HepG2 (cell line): ENCODE results near the gene KCNK7. TPM values are rescaled to one million over a fixed set of nuclear protein-coding genes. Genes with fewer than 3 reads are reported as not detected.

Experiments used
- ATAC-seq: fragments of 200-7000 bp; cut with Tn5 transposase; 3 replicates; pipeline ENCODE4 v1.9.1; 2020; ENCODE audit warnings: mild to moderate bottlenecking, moderate library complexity
- BruUV-seq: library from RNA; stranded (reverse); fragments of 400-500 nt; replicated peaks from 2 replicates; lab custom pipeline; 2021; lab: Mats Ljungman, UMichigan
- CTCF ChIA-PET: fragments of 300-600 bp; formaldehyde crosslinking; extraction: SDS; loops from one replicate; lab custom pipeline; 2021; ENCODE audit warnings: low total read pairs, inconsistent platforms, low intra/inter-chr PET ratio; lab: Yijun Ruan, JAX
- POLR2A ChIA-PET: fragments of 350-600 bp; sonication (Branson Sonifier 250); formaldehyde crosslinking; loops from one replicate; lab custom pipeline; 2020; ENCODE audit warnings: antibody characterized with exemption, inconsistent platforms; lab: Yijun Ruan, JAX
- DNase-seq: peaks from one replicate; pipeline ENCODE4 v3.0.0-alpha.2; 2015; ENCODE audit warnings: low spot score
- FAIRE-seq: peaks from 3 replicates; lab custom pipeline; 2011; peaks lifted over from hg19 to GRCh38; lab: Jason Lieb, UNC
- H2AFZ ChIP-seq: one replicate; pipeline ENCODE4 v1.6.1; 2011; ENCODE audit warnings: low read length, inconsistent platforms
- H3K27ac ChIP-seq: fragments of 300-600 bp; 3 replicates; pipeline ENCODE4 v1.8.0; 2011; ENCODE audit warnings: mixed run types, mild to moderate bottlenecking, mixed read lengths, low read length, inconsistent platforms; ENCODE audit not compliant: insufficient read depth; ENCODE audit errors: extremely low read length
- H3K27me3 ChIP-seq, 2 experiments: fragments of 200-600 bp in 1 of 2; 2 replicates in 1 of 2; 3 replicates in 1 of 2; pipeline versions ENCODE4 v1.6.0 to v1.8.0; 2011; ENCODE audit warnings: low read length in 2 of 2, mild to moderate bottlenecking in 2 of 2, moderate library complexity in 2 of 2, inconsistent platforms in 1 of 2; ENCODE audit not compliant: insufficient read depth in 2 of 2, control insufficient read depth in 1 of 2
- H3K36me3 ChIP-seq, 2 experiments: fragments of 200-600 bp in 1 of 2; replicated peaks in 1 of 2; 2 replicates in 1 of 2; 3 replicates in 1 of 2; pipeline versions ENCODE4 v1.5.1 to v1.8.0; 2011; ENCODE audit warnings: low read length in 2 of 2, inconsistent platforms in 1 of 2; ENCODE audit not compliant: insufficient read depth in 2 of 2, control insufficient read depth in 1 of 2
- H3K4me1 ChIP-seq: 2 replicates; pipeline ENCODE4 v1.5.1; 2012; ENCODE audit warnings: low read length, inconsistent platforms; ENCODE audit not compliant: insufficient read depth
- H3K4me2 ChIP-seq: 2 replicates; pipeline ENCODE4 v1.6.0; 2011; ENCODE audit warnings: low read depth, low read length, inconsistent platforms
- H3K4me3 ChIP-seq, 3 experiments: fragments of 200-600 bp in 1 of 3; sonication (generic), shearing (Covaris generic) in 1 of 3; replicated peaks in 1 of 3; 2 replicates each; pipeline ENCODE4 v1.5.1; 2011 to 2016; ENCODE audit warnings: low read length in 3 of 3, inconsistent platforms in 2 of 3, low read depth in 2 of 3, mild to moderate bottlenecking in 2 of 3, control low read depth in 1 of 3, mixed read lengths in 1 of 3; ENCODE audit not compliant: insufficient read depth in 1 of 3
- H3K79me2 ChIP-seq: one replicate; pipeline ENCODE4 v1.6.1; 2011; ENCODE audit warnings: low read length, inconsistent platforms; ENCODE audit not compliant: insufficient read depth
- H3K9ac ChIP-seq: 2 replicates; pipeline ENCODE4 v1.6.0; 2011; ENCODE audit warnings: mild to moderate bottlenecking, low read depth, low read length, inconsistent platforms; ENCODE audit not compliant: insufficient read depth
- H3K9me3 ChIP-seq: 2 replicates; pipeline ENCODE4 v1.5.1; 2012; ENCODE audit warnings: mild to moderate bottlenecking, low read length
- H4K20me1 ChIP-seq: 2 replicates; pipeline ENCODE4 v1.6.0; 2011; ENCODE audit warnings: inconsistent platforms, mild to moderate bottlenecking, low read length, moderate library complexity; ENCODE audit not compliant: insufficient read depth
- FOXP1 ChIP-seq, 2 experiments: fragments of 450-650 bp in 1 of 2; IDR thresholded peaks; 2 replicates each; pipeline ENCODE4 v1.6.1; 2017 to 2018; ENCODE audit warnings: antibody characterized with exemption in 1 of 2
- IKZF1 ChIP-seq: fragments of 450-650 bp; IDR thresholded peaks from 2 replicates; pipeline ENCODE4 v1.7.1; 2016
- MXI1 ChIP-seq: IDR thresholded peaks from 3 replicates; pipeline ENCODE4 v1.6.1; 2012; ENCODE audit warnings: low read depth, low read length, inconsistent platforms, borderline replicate concordance
- NR2F6 ChIP-seq, 2 experiments: IDR thresholded peaks; 2 replicates each; pipeline ENCODE4 v1.6.1; 2016; ENCODE audit warnings: antibody characterized with exemption in 1 of 2, mild to moderate bottlenecking in 1 of 2
- TAF15 ChIP-seq: fragments of 200-400 bp; formaldehyde crosslinking; IDR thresholded peaks from one replicate; pipeline ENCODE4 v1.6.1; 2018; ENCODE audit warnings: mild to moderate bottlenecking, low read depth, low read length; ENCODE audit not compliant: poor library complexity, severe bottlenecking
- TEAD2 ChIP-seq: sonication (generic); formaldehyde crosslinking; IDR thresholded peaks from 2 replicates; pipeline ENCODE4 v1.9.0; 2021; ENCODE audit warnings: missing genetic modification reagents
- XBP1 ChIP-seq: sonication (generic); formaldehyde crosslinking; IDR thresholded peaks from 2 replicates; pipeline ENCODE4 v1.5.0; 2020; ENCODE audit warnings: missing genetic modification reagents
- ZFP1 ChIP-seq: IDR thresholded peaks from 2 replicates; pipeline ENCODE4 v1.6.1; 2016
- ZFP36L1 ChIP-seq: sonication (generic); formaldehyde crosslinking; IDR thresholded peaks from 2 replicates; pipeline ENCODE4 v1.8.0; 2022; ENCODE audit warnings: mild to moderate bottlenecking, missing genetic modification reagents, moderate library complexity
- ZNF282 ChIP-seq: fragments of 450-650 bp; IDR thresholded peaks from 2 replicates; pipeline ENCODE4 v1.6.1; 2018; ENCODE audit not compliant: partially characterized antibody
- ZNF746 ChIP-seq: sonication (generic); formaldehyde crosslinking; IDR thresholded peaks from 2 replicates; pipeline ENCODE4 v1.8.0; 2022; ENCODE audit warnings: mild to moderate bottlenecking, missing genetic modification reagents
- WGBS: methylation state at CpG from one replicate; pipeline ENCODE4 v1.1.6; 2017; ENCODE audit warnings: low lambda C conversion rate; 5-methylcytosine and 5-hydroxymethylcytosine counted together
- in situ Hi-C: cut with HindIII; loops from 2 replicates; pipeline ENCODE4 v1.10.0; 2017; ENCODE audit warnings: low pct_unique_long_range_greater_than_20kb; ENCODE audit not compliant: extremely low pct_ligation_motif_present
- intact Hi-C: fragments of 100-400 bp; cut with micrococcal nuclease; formaldehyde crosslinking; loops from one replicate; pipeline ENCODE4 v1.10.0; 2022; ENCODE audit not compliant: unreplicated experiment
- polyA plus RNA-seq, 8 experiments: library from polyadenylated mRNA; depleted of rRNA in 3 of 8; stranded (reverse) in 7 of 8; unstranded in 1 of 8; fragments of >200 nt; fragmentation: Illumina TruSeq in 4 of 8; extraction: Trizol in 4 of 8; gene quantifications; 2 replicates each; pipeline versions ENCODE4 v1.2.1 to v1.2.3, GENCODE V29; 2011 to 2016; ENCODE audit warnings: low read depth in 4 of 8, missing spikeins in 1 of 8, mixed read lengths in 1 of 8; ENCODE audit not compliant: insufficient read depth in 1 of 8
- total RNA-seq, 5 experiments: library from RNA; depleted of rRNA; stranded (reverse); fragments of >200 nt; fragmentation: Illumina TruSeq; extraction: Trizol; gene quantifications; 2 replicates each; pipeline ENCODE4 v1.2.3, GENCODE V29; 2016; ENCODE audit warnings: low read depth in 1 of 5
- TF ChIP-seq, protein P1 (sequence below): sonication (generic); formaldehyde crosslinking; IDR thresholded peaks from 2 replicates; pipeline ENCODE4 v1.4.0; 2020; ENCODE audit warnings: missing genetic modification reagents
- TF ChIP-seq, protein P2 (sequence below): sonication (generic); formaldehyde crosslinking; IDR thresholded peaks from 2 replicates; pipeline ENCODE4 v1.8.0; 2022; ENCODE audit warnings: missing genetic modification reagents, mild to moderate bottlenecking, inconsistent platforms, borderline replicate concordance

The KCNK7 gene
- total and polyA plus RNA-seq, 2 of the 13 experiments (the other 11 are each of a cell fraction or from before 2014, with no cell fraction given), result 0.11 TPM; not detected in 1

DNA sequence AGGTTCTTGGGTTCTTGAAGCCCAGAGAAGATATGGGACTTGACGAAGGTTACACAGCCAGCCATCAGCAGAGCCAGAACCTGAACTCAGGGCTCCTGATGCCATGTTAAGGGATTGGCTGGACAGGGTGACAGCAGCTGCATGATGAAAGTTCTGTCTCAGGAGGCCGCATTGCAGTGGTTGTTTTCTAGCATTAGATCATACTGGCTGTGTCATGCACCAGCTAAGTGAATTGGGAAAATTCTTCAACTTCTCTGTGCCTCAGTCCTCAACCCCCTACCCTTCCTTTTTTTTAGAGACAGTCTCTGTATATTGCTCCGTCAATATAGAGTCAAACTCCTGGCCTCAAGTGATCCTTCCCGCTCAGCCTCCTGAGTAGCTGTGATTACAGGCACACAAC is 32.0 kb downstream of the KCNK7 start:
- FAIRE-seq, result no peak
- H3K9me3 ChIP-seq, result no peaks in the 10 kb centered on the region
- intact Hi-C loops, result no loop called here
- no peaks in the 10 kb centered on the region for H4K20me1 ChIP-seq
- TF ChIP-seq ZFP1 (CRISPR knock-in tag), result no peak
- TF ChIP-seq XBP1 (CRISPR knock-in tag), result no peak
- TF ChIP-seq TAF15, result no peak
- TF ChIP-seq FOXP1 (IDR thresholded peaks at IDR 0.05), result no peak
- TF ChIP-seq FOXP1 (CRISPR knock-in tag; IDR thresholded peaks at IDR 0.05), result no peak
- TF ChIP-seq TEAD2 (CRISPR knock-in tag), result no peak
- no peak for TF ChIP-seq ZNF746 (CRISPR knock-in tag)
- no peak for TF ChIP-seq MXI1
- TF ChIP-seq, protein P1, sequence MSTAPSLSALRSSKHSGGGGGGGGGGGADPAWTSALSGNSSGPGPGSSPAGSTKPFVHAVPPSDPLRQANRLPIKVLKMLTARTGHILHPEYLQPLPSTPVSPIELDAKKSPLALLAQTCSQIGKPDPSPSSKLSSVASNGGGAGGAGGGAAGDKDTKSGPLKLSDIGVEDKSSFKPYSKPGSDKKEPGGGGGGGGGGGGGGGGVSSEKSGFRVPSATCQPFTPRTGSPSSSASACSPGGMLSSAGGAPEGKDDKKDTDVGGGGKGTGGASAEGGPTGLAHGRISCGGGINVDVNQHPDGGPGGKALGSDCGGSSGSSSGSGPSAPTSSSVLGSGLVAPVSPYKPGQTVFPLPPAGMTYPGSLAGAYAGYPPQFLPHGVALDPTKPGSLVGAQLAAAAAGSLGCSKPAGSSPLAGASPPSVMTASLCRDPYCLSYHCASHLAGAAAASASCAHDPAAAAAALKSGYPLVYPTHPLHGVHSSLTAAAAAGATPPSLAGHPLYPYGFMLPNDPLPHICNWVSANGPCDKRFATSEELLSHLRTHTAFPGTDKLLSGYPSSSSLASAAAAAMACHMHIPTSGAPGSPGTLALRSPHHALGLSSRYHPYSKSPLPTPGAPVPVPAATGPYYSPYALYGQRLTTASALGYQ (CRISPR knock-in tag), result no peak
- no peak for TF ChIP-seq ZFP36L1 (CRISPR knock-in tag)
- no peak for TF ChIP-seq IKZF1
- no peak for TF ChIP-seq NR2F6 (IDR thresholded peaks at IDR 0.05)
- no peak for TF ChIP-seq NR2F6 (CRISPR knock-in tag; IDR thresholded peaks at IDR 0.05)
- TF ChIP-seq, protein P2, sequence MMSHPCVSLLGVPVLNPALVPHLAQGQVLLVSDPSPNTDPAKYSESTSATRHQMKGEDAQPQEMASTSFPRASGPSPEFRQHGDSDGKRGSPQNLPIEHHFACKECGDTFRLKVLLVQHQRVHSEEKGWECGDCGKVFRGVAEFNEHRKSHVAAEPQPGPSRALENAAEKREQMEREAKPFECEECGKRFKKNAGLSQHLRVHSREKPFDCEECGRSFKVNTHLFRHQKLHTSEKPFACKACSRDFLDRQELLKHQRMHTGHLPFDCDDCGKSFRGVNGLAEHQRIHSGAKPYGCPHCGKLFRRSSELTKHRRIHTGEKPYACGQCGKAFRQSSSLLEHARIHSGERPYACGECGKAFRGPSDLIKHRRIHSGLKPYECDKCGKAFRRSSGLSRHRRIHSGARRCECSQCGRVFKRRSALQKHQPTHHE, result no peak
- TF ChIP-seq ZNF282, result no peak
- CTCF ChIA-PET, result no interaction called here
- no peak overlapping the region for H3K4me3 ChIP-seq
- no peak for DNase-seq
- POLR2A ChIA-PET, result interaction anchor here (2.2 kb wide), 1 partner anchor 12 kb away, joined by 6 read pairs; no protein-coding TSS in a partner anchor
- no peak overlapping the region for H3K9ac ChIP-seq
- in situ Hi-C loops, result no loop called here
- no peaks in the 10 kb centered on the region for H3K27me3 ChIP-seq
- peaks cover 55% of the 10 kb centered on the region for H3K4me1 ChIP-seq
- H3K36me3 ChIP-seq, result no peaks in the 10 kb centered on the region
- peak overlapping the region; percentile 62; the same call in 1 of the 2 replicates for H3K4me2 ChIP-seq
- ATAC-seq, result no peak
- H3K27ac ChIP-seq, result no peak overlapping the region
- H2AFZ ChIP-seq, result no peak overlapping the region
- no peaks in the 10 kb centered on the region for H3K79me2 ChIP-seq
- 100% methylated on average over 3 of the region's 4 CpGs for WGBS
- no TSS peak for BruUV-seq
